ENCODE measurements around the gene ANKRD6. TPM values are rescaled to one million over a fixed set of nuclear protein-coding genes. Genes with fewer than 3 reads are reported as not detected.
"Not testable (repeated sequence)": the region's sequence is repeated elsewhere in the genome, so short reads cannot be mapped to it uniquely, and the experiment has no call there.

The ANKRD6 gene
- total and polyA plus RNA-seq, 2 donors (not counting 1 experiment from before 2014, with no cell fraction given): 3.8 to 10.5 TPM

DNA sequence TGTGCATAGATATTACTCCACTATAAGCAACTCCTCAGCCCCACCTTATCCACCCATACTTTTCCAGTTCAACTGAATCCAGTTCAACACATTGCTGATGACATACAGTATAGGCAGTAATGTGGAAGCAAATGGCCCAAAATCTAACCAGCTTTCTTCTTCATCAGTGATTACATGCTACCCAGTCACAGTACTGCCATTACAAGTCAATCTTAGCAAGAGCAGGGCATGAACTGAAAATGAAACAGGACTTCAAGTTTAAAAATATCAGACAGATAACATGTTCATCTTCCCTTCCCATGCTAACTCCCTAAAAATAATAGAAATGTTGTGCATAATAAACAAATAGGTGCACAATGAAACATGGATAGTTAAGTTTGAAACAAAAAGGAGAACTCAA is 40.1 kb upstream of the ANKRD6 start:
- no peak overlapping the region for H3K4me3 ChIP-seq (ENCODE audit: control extremely low read depth in 1 of 5, extremely low read depth in 1 of 5, insufficient read depth in 1 of 5, low read depth in 2 of 5, low read length in 4 of 5)
- intact Hi-C loops (cut with micrococcal nuclease): no loop called here

DNA sequence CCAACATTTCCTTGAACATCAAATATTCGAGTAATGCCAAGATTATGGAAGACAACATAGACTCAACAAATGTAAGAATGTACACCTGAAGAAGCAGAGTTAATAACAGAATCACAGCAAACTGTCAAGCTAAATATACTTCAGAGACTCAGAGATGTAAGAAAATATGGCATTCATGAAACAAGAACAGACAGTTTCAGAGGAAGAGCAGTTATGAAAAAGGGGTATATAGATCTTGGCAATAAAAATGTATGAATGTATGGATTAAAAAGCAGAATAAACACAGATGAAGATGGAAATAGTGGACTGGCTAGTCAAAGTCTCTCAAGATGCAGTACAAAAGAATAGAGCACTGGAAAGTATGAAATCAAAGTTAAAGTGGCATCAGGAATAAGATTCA is 39.3 kb upstream of the ANKRD6 start:
- H2AFZ ChIP-seq (ENCODE audit: insufficient read depth, low read depth, low read length, poor library complexity, severe bottlenecking): no peak overlapping the region
- H3K27ac ChIP-seq (ENCODE audit: low read length in 2 of 2): no peak overlapping the region
- intact Hi-C loops (cut with micrococcal nuclease): no loop called here
- CTCF ChIA-PET: no interaction called here
- Mint-ChIP-seq H3K27ac (no peak overlapping the region), H3K27me3 (peaks cover 7% of the 10 kb centered on the region), H3K4me1 (no peaks in the 10 kb centered on the region), H3K4me3 (no peak overlapping the region), H3K9me3 (ENCODE audit: insufficient read depth) (peaks cover 5% of the 10 kb centered on the region)
- DNase-seq (no peak), ATAC-seq (ENCODE audit: low read depth) (no peak)
- H3K4me2 ChIP-seq (replicated peaks; ENCODE audit: low read depth, low read length, poor library complexity, severe bottlenecking): no peak overlapping the region
- TF ChIP-seq EZH2 (IDR thresholded peaks at IDR 0.05; ENCODE audit: borderline replicate concordance, insufficient read depth, low read depth, low read length, poor library complexity, severe bottlenecking) (no peak), CTCF (IDR thresholded peaks at IDR 0.05) (no peak)
- peaks cover 0 to 4% (median 0%) of the 10 kb centered on the region in 4 experiments for H3K27me3 ChIP-seq (replicated peaks in 1 of 4; ENCODE audit: control extremely low read depth in 1 of 4, control insufficient read depth in 3 of 4, insufficient read depth in 4 of 4, low read length in 3 of 4)
- H3K4me1 ChIP-seq (ENCODE audit: control insufficient read depth in 2 of 2, insufficient read depth in 2 of 2, low read length in 2 of 2): no peaks in the 10 kb centered on the region
- no peak overlapping the region for H3K4me3 ChIP-seq (ENCODE audit: control extremely low read depth in 1 of 5, extremely low read depth in 1 of 5, insufficient read depth in 1 of 5, low read depth in 2 of 5, low read length in 4 of 5)
- POLR2A ChIA-PET: no interaction called here
- peaks cover 2 to 8% (median 7%) of the 10 kb centered on the region in 3 donors for H3K9me3 ChIP-seq (ENCODE audit: control extremely low read depth in 1 of 3, control insufficient read depth in 2 of 3, insufficient read depth in 1 of 3, low read length in 2 of 3)
- H4K20me1 ChIP-seq (ENCODE audit: control insufficient read depth, insufficient read depth, low read length, poor library complexity, severe bottlenecking): no peaks in the 10 kb centered on the region
- no peak overlapping the region for H3K9ac ChIP-seq (ENCODE audit: low read length)
- no peaks in the 10 kb centered on the region for H3K79me2 ChIP-seq (ENCODE audit: control insufficient read depth, insufficient read depth, low read length)
- WGBS (ENCODE audit: insufficient coverage): no CpG with 5 or more reads among the region's 1 CpG
- no peaks in the 10 kb centered on the region for H3K36me3 ChIP-seq (replicated peaks in 1 of 2; ENCODE audit: control extremely low read depth in 1 of 2, control insufficient read depth in 1 of 2, extremely low read depth in 1 of 2, insufficient read depth in 2 of 2, low read length in 1 of 2)

More for the DNA sequence above, 40.1 kb upstream of the ANKRD6 start:
- Histone ChIP-seq H2AFZ (ENCODE audit: insufficient read depth, low read depth, low read length, poor library complexity, severe bottlenecking) (no peak overlapping the region), H3K4me2 (replicated peaks; ENCODE audit: low read depth, low read length, poor library complexity, severe bottlenecking) (no peak overlapping the region), H3K79me2 (ENCODE audit: control insufficient read depth, insufficient read depth, low read length) (no peaks in the 10 kb centered on the region), H3K4me1 (ENCODE audit: control insufficient read depth in 2 of 2, insufficient read depth in 2 of 2, low read length in 2 of 2) (peaks cover 3 to 4% of the 10 kb centered on the region in 2 donors), H3K36me3 (replicated peaks in 1 of 2; ENCODE audit: control extremely low read depth in 1 of 2, control insufficient read depth in 1 of 2, extremely low read depth in 1 of 2, insufficient read depth in 2 of 2, low read length in 1 of 2) (no peaks in the 10 kb centered on the region), H3K27ac (ENCODE audit: low read length in 2 of 2) (no peak overlapping the region), H3K9ac (ENCODE audit: low read length) (no peak overlapping the region), H3K9me3 (ENCODE audit: control extremely low read depth in 1 of 3, control insufficient read depth in 2 of 3, insufficient read depth in 1 of 3, low read length in 2 of 3) (peaks cover 2 to 8% (median 7%) of the 10 kb centered on the region in 3 donors), H3K27me3 (replicated peaks in 1 of 4; ENCODE audit: control extremely low read depth in 1 of 4, control insufficient read depth in 3 of 4, insufficient read depth in 4 of 4, low read length in 3 of 4) (peaks cover 0 to 7% (median 5%) of the 10 kb centered on the region in 4 experiments), H4K20me1 (ENCODE audit: control insufficient read depth, insufficient read depth, low read length, poor library complexity, severe bottlenecking) (no peaks in the 10 kb centered on the region)
- no peak overlapping the region for H3K4me3 Mint-ChIP-seq
- no peak overlapping the region for H3K27ac Mint-ChIP-seq
- CTCF ChIA-PET: no interaction called here
- POLR2A ChIA-PET: no interaction called here
- DNase-seq (no peak), ATAC-seq (ENCODE audit: low read depth) (no peak)
- peaks cover 7% of the 10 kb centered on the region for H3K27me3 Mint-ChIP-seq
- peaks cover 5% of the 10 kb centered on the region for H3K9me3 Mint-ChIP-seq (ENCODE audit: insufficient read depth)
- TF ChIP-seq EZH2 (IDR thresholded peaks at IDR 0.05; ENCODE audit: borderline replicate concordance, insufficient read depth, low read depth, low read length, poor library complexity, severe bottlenecking): no peak
- TF ChIP-seq CTCF (IDR thresholded peaks at IDR 0.05): no peak
- H3K4me1 Mint-ChIP-seq: peaks cover 3% of the 10 kb centered on the region

GRCh38 chr6:89397884-89398283 is 35.1 kb upstream of the ANKRD6 start:
- H3K4me1 Mint-ChIP-seq; H3K27me3 ChIP-seq (replicated peaks in 1 of 4; ENCODE audit: control extremely low read depth in 1 of 4, control insufficient read depth in 3 of 4, insufficient read depth in 4 of 4, low read length in 3 of 4); H4K20me1 ChIP-seq (ENCODE audit: control insufficient read depth, insufficient read depth, low read length, poor library complexity, severe bottlenecking); H3K4me3 ChIP-seq (ENCODE audit: control extremely low read depth in 1 of 5, extremely low read depth in 1 of 5, insufficient read depth in 1 of 5, low read depth in 2 of 5, low read length in 4 of 5); DNase-seq; H2AFZ ChIP-seq (ENCODE audit: insufficient read depth, low read depth, low read length, poor library complexity, severe bottlenecking); H3K79me2 ChIP-seq (ENCODE audit: control insufficient read depth, insufficient read depth, low read length); H3K9ac ChIP-seq (ENCODE audit: low read length); H3K27ac Mint-ChIP-seq; H3K9me3 Mint-ChIP-seq (ENCODE audit: insufficient read depth); H3K4me3 Mint-ChIP-seq; POLR2A ChIA-PET; H3K27ac ChIP-seq (ENCODE audit: low read length in 2 of 2); H3K4me1 ChIP-seq (ENCODE audit: control insufficient read depth in 2 of 2, insufficient read depth in 2 of 2, low read length in 2 of 2); H3K4me2 ChIP-seq (replicated peaks; ENCODE audit: low read depth, low read length, poor library complexity, severe bottlenecking); H3K9me3 ChIP-seq (ENCODE audit: control extremely low read depth in 1 of 3, control insufficient read depth in 2 of 3, insufficient read depth in 1 of 3, low read length in 2 of 3); ATAC-seq (ENCODE audit: low read depth); CTCF ChIA-PET; H3K36me3 ChIP-seq (replicated peaks in 1 of 2; ENCODE audit: control extremely low read depth in 1 of 2, control insufficient read depth in 1 of 2, extremely low read depth in 1 of 2, insufficient read depth in 2 of 2, low read length in 1 of 2); H3K27me3 Mint-ChIP-seq; intact Hi-C loops (cut with micrococcal nuclease): not testable (repeated sequence)
- WGBS (ENCODE audit: insufficient coverage): 67% methylated on average over 1 of the region's 4 CpGs

Data from B cell (primary cell).